HCT116 (cell line): ENCODE measurements around the gene NGFR. TPM values are rescaled to one million over a fixed set of nuclear protein-coding genes. Genes with fewer than 3 reads are reported as not detected.

Source experiments
- ATAC-seq: fragments of 200-7000 bp; cut with Tn5 transposase; 2 replicates; pipeline ENCODE4 v1.9.1; 2020; ENCODE audit warnings: mild to moderate bottlenecking, moderate library complexity
- BruUV-seq: library from RNA; stranded (reverse); fragments of 400-500 nt; replicated peaks from 2 replicates; lab custom pipeline; 2021; lab: Mats Ljungman, UMichigan
- CTCF ChIA-PET: fragments of 300-600 bp; sonication (Branson Sonifier 250); formaldehyde crosslinking; loops from one replicate; lab custom pipeline; 2021; ENCODE audit warnings: antibody characterized with exemption; lab: Charles Lee
- POLR2A ChIA-PET: fragments of 300-600, 350-600 bp; sonication (Branson Sonifier 250); formaldehyde crosslinking; loops from one replicate; lab custom pipeline; 2021; ENCODE audit warnings: antibody characterized with exemption; lab: Charles Lee
- RAD21 ChIA-PET, 2 experiments: fragments of 300-600 bp; sonication (Branson Sonifier 250); formaldehyde crosslinking; loops; one replicate each; lab custom pipeline; 2023; ENCODE audit warnings: low total read pairs in 2 of 2; ENCODE audit not compliant: uncharacterized antibody in 2 of 2, unreplicated experiment in 2 of 2, low non-redundant PET in 1 of 2; lab: Charles Lee
- DNase-seq: peaks from one replicate; pipeline ENCODE4 v3.0.0-alpha.2; 2010; ENCODE audit warnings: low read depth, low spot score
- H2AFZ ChIP-seq: fragments of 200-600 bp; shearing (Covaris generic), sonication (generic); 2 replicates; pipeline ENCODE4 v1.6.1; 2017; ENCODE audit warnings: low read depth, mixed run types, mixed read lengths, antibody characterized with exemption, low read length; ENCODE audit not compliant: poor library complexity, severe bottlenecking
- H3K27ac ChIP-seq: 2 replicates; pipeline ENCODE4 v1.5.1; 2012; ENCODE audit warnings: low read depth, low read length
- H3K27me3 ChIP-seq: fragments of 200-600 bp; sonication (generic); 2 replicates; pipeline ENCODE4 v1.6.1; 2016; ENCODE audit warnings: mixed run types, low read length, mixed read lengths; ENCODE audit not compliant: insufficient read depth
- H3K36me3 ChIP-seq, 2 experiments: fragments of 200-500 bp in 1 of 2; fragments of 200-600 bp in 1 of 2; sonication (Bioruptor generic) in 1 of 2; sonication (generic) in 1 of 2; 2 replicates each; pipeline versions ENCODE4 v1.5.1 to v1.6.1; 2014 to 2016; ENCODE audit warnings: low read length in 2 of 2, inconsistent platforms in 1 of 2, mixed read lengths in 1 of 2, mixed run types in 1 of 2; ENCODE audit not compliant: insufficient read depth in 2 of 2, control insufficient read depth in 1 of 2
- H3K4me1 ChIP-seq, 2 experiments: fragments of 200-600 bp in 1 of 2; sonication (generic) in 1 of 2; 2 replicates each; pipeline versions ENCODE4 v1.5.1 to v1.6.1; 2012 to 2017; ENCODE audit warnings: low read length in 2 of 2, inconsistent platforms in 1 of 2, mild to moderate bottlenecking in 1 of 2, mixed read lengths in 1 of 2, mixed run types in 1 of 2, moderate library complexity in 1 of 2; ENCODE audit not compliant: insufficient read depth in 2 of 2, control insufficient read depth in 1 of 2
- H3K4me2 ChIP-seq: fragments of 200-600 bp; sonication (generic); 2 replicates; pipeline ENCODE4 v1.6.1; 2017; ENCODE audit warnings: mixed run types, low read length, mixed read lengths
- H3K4me3 ChIP-seq, 2 experiments: fragments of 200-600 bp in 1 of 2; sonication (generic) in 1 of 2; replicated peaks in 1 of 2; 2 replicates each; pipeline ENCODE4 v1.5.1; 2011 to 2016; ENCODE audit warnings: low read length in 2 of 2, control low read depth in 1 of 2, low read depth in 1 of 2, mild to moderate bottlenecking in 1 of 2, mixed read lengths in 1 of 2, mixed run types in 1 of 2
- H3K79me2 ChIP-seq: fragments of 200-600 bp; sonication (generic); 2 replicates; pipeline ENCODE4 v1.6.1; 2017; ENCODE audit warnings: mild to moderate bottlenecking, mixed run types, low read length, moderate library complexity, mixed read lengths; ENCODE audit not compliant: insufficient read depth
- H3K9ac ChIP-seq: fragments of 200-600 bp; sonication (generic); 2 replicates; pipeline ENCODE4 v1.6.1; 2016; ENCODE audit warnings: low read length, mixed read lengths
- H3K9me2 ChIP-seq: fragments of 200-600 bp; sonication (generic), shearing (Covaris generic); 2 replicates; pipeline ENCODE4 v1.6.1; 2017; ENCODE audit warnings: mixed run types, mild to moderate bottlenecking, moderate library complexity; ENCODE audit not compliant: insufficient read depth
- H3K9me3 ChIP-seq, 2 experiments: fragments of 200-500 bp in 1 of 2; fragments of 200-600 bp in 1 of 2; sonication (Bioruptor generic) in 1 of 2; sonication (generic) in 1 of 2; 2 replicates each; pipeline ENCODE4 v1.6.1; 2014 to 2017; ENCODE audit warnings: low read length in 2 of 2, mixed read lengths in 2 of 2, inconsistent platforms in 1 of 2, low read depth in 1 of 2, mild to moderate bottlenecking in 1 of 2, mixed run types in 1 of 2, moderate library complexity in 1 of 2; ENCODE audit not compliant: control insufficient read depth in 1 of 2, insufficient read depth in 1 of 2
- H4K20me1 ChIP-seq: fragments of 200-600 bp; sonication (generic), shearing (Covaris generic); 2 replicates; pipeline ENCODE4 v1.6.1; 2017; ENCODE audit warnings: mixed run types, mild to moderate bottlenecking, moderate library complexity; ENCODE audit not compliant: insufficient read depth
- CBX3 ChIP-seq: IDR thresholded peaks from 2 replicates; pipeline ENCODE4 v1.6.1; 2012; ENCODE audit warnings: low read depth
- FOSL1 ChIP-seq: IDR thresholded peaks from 2 replicates; pipeline ENCODE4 v1.6.1; 2012; ENCODE audit warnings: low read depth
- MAX ChIP-seq: IDR thresholded peaks from 2 replicates; pipeline ENCODE4 v1.6.1; 2012
- POLR2AphosphoS5 ChIP-seq: IDR thresholded peaks from 2 replicates; pipeline ENCODE4 v1.6.1; 2011; ENCODE audit warnings: mild to moderate bottlenecking, low read depth, low read length, moderate library complexity
- TCF7L2 ChIP-seq: IDR thresholded peaks from 2 replicates; pipeline ENCODE4 v1.7.0; 2011; ENCODE audit warnings: borderline replicate concordance, inconsistent platforms; ENCODE audit not compliant: insufficient read depth, insufficient read length; ENCODE audit errors: extremely low read depth
- YY1 ChIP-seq: IDR thresholded peaks from 2 replicates; pipeline ENCODE4 v1.6.1; 2011; ENCODE audit warnings: low read length, low read depth, moderate library complexity, mild to moderate bottlenecking; ENCODE audit not compliant: insufficient replicate concordance; ENCODE audit errors: extremely low read depth
- intact Hi-C: fragments of 100-400 bp; cut with micrococcal nuclease; formaldehyde crosslinking; loops from 2 replicates; pipeline ENCODE4 v1.10.0; 2022
- total RNA-seq: library from RNA; stranded (reverse); gene quantifications from one replicate; pipeline ENCODE4 v1.2.1, GENCODE V29; 2021; ENCODE audit not compliant: unreplicated experiment

Gene NGFR
- total RNA-seq, 1 experiment from 2014 or later: 6.1 TPM

- CTCF ChIA-PET: interaction anchor here (1.0 kb wide), 1 partner anchor 9 kb away, joined by 3 read pairs; no protein-coding TSS in a partner anchor
- intact Hi-C loops: no loop called here
- no peak overlapping the region for H3K9ac ChIP-seq
- H3K27me3 ChIP-seq: no peaks in the 10 kb centered on the region
- no TSS peak for BruUV-seq
- H2AFZ ChIP-seq: no peak overlapping the region
- RAD21 ChIA-PET: no interaction called here
- no peaks in the 10 kb centered on the region for H3K9me3 ChIP-seq
- H3K36me3 ChIP-seq: no peaks in the 10 kb centered on the region
- no peak overlapping the region for H3K4me2 ChIP-seq
- no peak overlapping the region for H3K4me3 ChIP-seq
- DNase-seq (no peak), ATAC-seq (no peak)
- no peak overlapping the region for H3K27ac ChIP-seq
- H3K9me2 ChIP-seq: no peaks in the 10 kb centered on the region
- TF ChIP-seq FOSL1 (no peak), TCF7L2 (no peak), CBX3 (no peak), MAX (no peak)
- H4K20me1 ChIP-seq: no peaks in the 10 kb centered on the region
- H3K79me2 ChIP-seq: no peaks in the 10 kb centered on the region
- POLR2A ChIA-PET: no interaction called here
- peaks cover 21 to 25% of the 10 kb centered on the region in 2 experiments for H3K4me1 ChIP-seq
Measured at GRCh38 chr17:49506282-49506681, 11.2 kb downstream of the NGFR start.

GRCh38 chr17:49508061-49508865, 13.2 kb downstream of the NGFR start:
- H3K9me2 ChIP-seq: no peaks in the 10 kb centered on the region
- no peaks in the 10 kb centered on the region for H3K27me3 ChIP-seq
- ChIA-PET RAD21 (interaction anchor here in 1 of 2 experiments (0.5 kb wide), 1 partner anchor 32 kb away, joined by 3 read pairs; no protein-coding TSS in a partner anchor), CTCF (interaction anchor here (1.1 to 4.7 kb wide), 2 partner anchors 12 to 48 kb away, joined by 5 to 28 read pairs; partner anchors contain the start of gene NGFR), POLR2A (interaction anchor here (0.6 to 2.5 kb wide), 3 partner anchors 13 to 235 kb away, joined by 3 to 9 read pairs (median 4); partner anchors contain the start of gene NGFR)
- H3K4me2 ChIP-seq: peak overlapping the region; percentile 74
- H2AFZ ChIP-seq: peak overlapping the region; percentile 79
- peak overlapping the region; percentile 18; the same call in 1 of the 2 replicates for H3K9ac ChIP-seq
- intact Hi-C loops: no loop called here
- H3K36me3 ChIP-seq: no peaks in the 10 kb centered on the region
- no peaks in the 10 kb centered on the region for H4K20me1 ChIP-seq
- peak; percentile 30; the same call in 1 of the 2 replicates for TF ChIP-seq POLR2AphosphoS5
- TF ChIP-seq TCF7L2: no peak
- no peak for TF ChIP-seq YY1
- no peak for TF ChIP-seq MAX
- no TSS peak for BruUV-seq
- peaks cover 21 to 25% of the 10 kb centered on the region in 2 experiments for H3K4me1 ChIP-seq
- peak overlapping the region; percentile 18 to 37 for H3K4me3 ChIP-seq
- H3K9me3 ChIP-seq: no peaks in the 10 kb centered on the region
- peak; percentile 78 for ATAC-seq
- peak; percentile 52 for DNase-seq
- peak overlapping the region; percentile 27; the same call in 1 of the 2 replicates for H3K27ac ChIP-seq
- no peaks in the 10 kb centered on the region for H3K79me2 ChIP-seq
